NCI-H2029 (cell line): ENCODE measurements around the gene ANAPC13.

Experiments used
- DNase-seq: peaks from one replicate; lab custom pipeline; 2025; lab: John Stamatoyannopoulos, UW

Gene ANAPC13

GRCh38 chr3:134449277-134449676 lies 36.5 kb downstream of the ANAPC13 start:
- no peak for DNase-seq

- DNase-seq: no peak
These were observed 37.1 kb downstream of the ANAPC13 start for GRCh38 chr3:134448664-134449063.

DNA sequence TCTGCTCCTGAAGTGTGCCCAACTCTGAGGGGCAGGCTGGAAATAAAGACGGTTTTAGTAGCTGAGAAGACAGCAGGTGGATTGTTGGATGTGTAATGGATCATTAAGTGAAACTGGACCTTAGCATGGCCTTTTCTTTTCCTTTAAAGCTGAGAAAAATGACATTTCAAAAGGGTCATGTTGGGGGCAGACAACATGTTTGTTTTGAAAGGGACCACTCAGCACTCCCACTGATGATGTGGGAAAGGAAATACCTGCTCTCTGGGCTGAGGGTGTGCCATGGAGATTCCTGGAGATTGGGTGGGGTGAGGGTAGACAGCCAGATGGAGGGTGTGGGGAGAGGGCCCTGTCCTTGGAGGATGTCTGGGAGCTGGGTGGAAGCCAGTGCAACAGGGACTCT lies 38.4 kb downstream of the ANAPC13 start:
- no peak for DNase-seq

- DNase-seq: no peak
These were observed 39.0 kb downstream of the ANAPC13 start for GRCh38 chr3:134446800-134447199.

DNA sequence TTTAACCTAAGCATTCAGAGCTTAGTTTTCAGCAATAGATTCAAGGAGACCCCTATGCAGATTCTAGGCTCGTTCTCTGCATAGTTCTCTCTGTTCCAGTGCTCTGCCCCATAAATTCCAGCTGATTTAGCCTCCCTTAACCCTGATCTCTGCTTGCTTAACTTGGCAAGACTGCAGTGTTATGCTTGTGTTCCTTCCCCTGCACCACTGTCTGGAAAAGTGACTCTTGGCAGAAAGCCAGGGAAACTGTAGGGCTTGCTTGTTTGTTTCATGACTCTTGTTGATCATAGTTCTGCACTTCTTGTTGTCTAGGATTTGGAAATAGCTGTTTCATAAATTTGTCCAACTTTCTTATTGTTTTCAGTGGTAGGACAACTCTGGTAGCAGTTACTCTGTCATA lies 40.1 kb downstream of the ANAPC13 start:
- no peak for DNase-seq

GRCh38 chr3:134445095-134445494 lies 40.7 kb downstream of the ANAPC13 start:
- no peak for DNase-seq

DNA sequence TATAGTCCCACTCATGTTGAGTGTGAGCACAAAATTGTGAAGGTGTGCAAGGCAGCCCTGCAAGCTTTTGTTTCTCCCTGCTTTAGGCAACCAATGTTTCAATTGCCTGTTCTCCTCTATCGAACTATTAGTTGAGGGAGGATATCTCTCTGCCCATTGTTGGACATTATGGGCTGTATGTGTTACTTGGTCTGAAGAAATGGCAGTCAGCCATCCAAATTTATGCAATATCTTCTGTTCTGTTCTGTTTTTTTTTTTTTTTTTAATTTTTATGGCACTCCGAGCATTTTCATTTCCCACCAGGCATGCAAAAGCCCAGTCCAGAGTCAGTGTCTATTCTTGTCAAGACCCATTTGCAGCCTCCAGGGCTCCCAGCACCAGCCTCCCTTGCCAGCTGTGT lies 44.0 kb downstream of the ANAPC13 start:
- no peak for DNase-seq

DNA sequence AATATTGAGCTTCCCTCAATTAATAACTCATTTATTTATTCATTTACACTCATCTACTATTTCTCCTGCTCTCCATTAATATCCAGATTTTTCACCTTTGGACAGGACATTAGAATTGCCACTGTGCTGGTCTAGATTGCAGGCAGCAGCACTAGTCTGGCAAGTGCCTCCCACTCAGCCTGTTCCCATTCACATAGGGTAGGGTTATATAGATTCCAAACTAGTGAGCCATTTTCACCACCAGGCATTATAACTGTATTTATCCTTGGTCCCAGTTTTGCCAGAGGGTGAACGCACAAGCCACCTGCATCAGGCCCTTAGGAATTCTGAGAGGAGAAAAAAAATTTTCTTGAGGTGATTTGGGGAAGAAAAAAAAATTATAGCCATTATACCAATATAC lies 44.5 kb downstream of the ANAPC13 start:
- DNase-seq: no peak

GRCh38 chr3:134437211-134437752 lies 48.5 kb downstream of the ANAPC13 start:
- DNase-seq: no peak

- DNase-seq: no peak
These were observed 53.5 kb downstream of the ANAPC13 start for GRCh38 chr3:134432236-134432635.

- no peak for DNase-seq
These were observed 54.8 kb downstream of the ANAPC13 start for GRCh38 chr3:134430950-134431445.

DNA sequence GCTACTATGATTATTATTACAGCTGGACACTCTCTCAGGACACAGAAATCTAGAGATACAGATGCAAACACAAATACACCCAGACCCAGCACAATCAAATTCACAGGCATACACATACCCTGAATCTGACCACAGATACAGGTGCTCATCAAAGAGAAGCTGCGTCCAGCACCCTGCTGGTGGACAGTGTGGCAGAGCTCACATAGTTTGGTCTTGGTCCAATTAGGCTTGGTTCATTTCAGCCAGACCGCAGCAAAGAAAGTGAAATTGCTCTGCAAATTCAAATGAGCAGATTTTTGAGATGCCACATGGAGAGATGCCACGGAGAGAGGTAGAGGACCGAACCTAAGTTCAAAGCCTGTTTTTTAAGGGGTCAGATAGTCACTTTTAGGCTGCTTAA lies 55.6 kb downstream of the ANAPC13 start:
- DNase-seq: no peak

DNA sequence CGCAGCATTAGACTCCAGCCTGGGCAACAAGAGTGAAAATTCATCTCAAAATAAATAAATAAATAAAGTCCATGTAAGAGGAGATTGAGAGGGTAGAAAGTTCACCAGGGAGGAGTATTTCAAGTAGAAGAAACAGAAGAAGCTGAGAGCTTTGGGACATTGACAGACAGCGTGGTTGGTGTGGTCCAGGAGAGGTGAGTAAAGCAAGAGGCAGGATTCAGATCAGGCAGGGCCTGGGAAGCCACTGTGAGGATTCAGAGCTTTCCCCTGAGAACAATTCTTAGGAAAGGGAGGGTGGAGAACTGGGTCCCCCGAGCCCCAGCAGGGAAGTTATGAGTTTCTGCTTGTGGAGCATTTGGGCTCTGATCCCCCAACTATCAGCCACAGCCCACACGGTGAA lies 57.4 kb downstream of the ANAPC13 start:
- no peak for DNase-seq
